GM15510 (cell line): ENCODE data around the gene H6PD.

Experiments used
- POLR2A ChIP-seq: IDR thresholded peaks from 3 replicates; pipeline ENCODE4 v1.6.1; 2011; ENCODE audit warnings: borderline replicate concordance; ENCODE audit not compliant: insufficient read length; ENCODE audit errors: extremely low read depth

The H6PD gene

DNA sequence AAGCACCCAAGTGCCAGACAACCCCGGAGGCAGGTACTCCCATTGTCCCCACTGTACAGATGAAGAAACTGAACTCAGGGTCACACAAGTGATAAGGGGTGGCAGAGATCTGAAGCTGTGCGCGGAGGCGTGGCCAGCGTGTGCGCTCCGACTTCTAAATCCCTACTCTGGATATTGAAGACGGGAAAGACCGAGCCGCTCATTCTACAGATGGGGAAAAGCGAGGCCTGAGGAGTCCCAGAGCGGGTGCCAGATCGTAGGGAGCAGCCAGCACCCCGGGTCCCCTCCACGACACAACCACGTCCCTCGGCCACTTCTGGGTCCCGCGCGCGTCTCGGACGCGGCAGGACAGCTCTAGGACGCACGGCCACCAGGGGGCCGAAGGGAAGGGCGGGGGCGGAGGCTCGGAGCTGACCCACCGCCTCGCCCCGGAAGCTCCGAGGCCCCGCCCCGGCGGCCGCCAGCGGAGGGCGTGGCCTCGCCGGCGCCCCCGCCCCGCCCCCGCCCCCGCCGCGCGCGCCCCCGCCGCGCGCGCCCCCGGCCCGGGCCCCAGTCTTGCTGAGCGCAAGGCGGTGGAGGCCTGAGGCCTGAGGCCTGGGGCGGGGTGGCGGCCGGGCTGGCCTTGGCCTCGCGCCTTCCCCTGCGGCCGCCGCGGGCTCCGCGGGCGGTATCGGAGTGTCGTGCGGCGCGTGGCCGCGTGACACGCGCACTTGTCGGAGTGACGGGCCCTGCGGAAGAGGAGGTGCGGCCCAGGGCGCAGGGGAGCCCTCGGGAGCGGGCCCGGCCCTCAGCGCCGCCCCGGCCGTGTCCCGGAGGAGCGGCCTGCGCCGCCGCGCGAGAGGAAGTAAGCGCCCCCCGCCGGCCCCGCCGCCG lies at the start of gene H6PD:
Gene H6PD (plus strand): TSS at position 552 of the 873 bp plus-strand sequence. CDS start 10,161 bp downstream, outside the sequence.
- peak; percentile 91 for TF ChIP-seq POLR2A

GRCh38 chr1:9186082-9186859 lies 48.3 kb upstream of the H6PD start:
- TF ChIP-seq POLR2A: no peak

DNA sequence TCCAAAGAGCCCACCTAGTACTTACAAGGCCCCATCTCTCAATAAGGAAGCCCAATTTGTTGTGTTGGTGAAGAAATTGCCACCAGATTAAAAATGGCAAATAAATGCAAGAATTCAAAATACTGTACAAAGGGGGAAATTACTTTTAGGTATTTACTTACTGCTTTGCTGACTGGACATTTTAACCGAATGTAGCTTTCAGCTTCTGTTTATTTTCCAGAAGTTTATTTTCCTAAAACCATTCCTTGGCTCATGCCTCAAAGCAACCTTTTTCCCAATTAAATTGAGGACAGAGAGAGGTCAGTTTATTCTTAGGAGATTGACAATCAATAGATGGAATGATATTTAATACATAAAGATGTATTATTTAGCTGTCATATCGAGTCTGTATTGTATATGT lies 47.6 kb upstream of the H6PD start:
- no peak for TF ChIP-seq POLR2A

DNA sequence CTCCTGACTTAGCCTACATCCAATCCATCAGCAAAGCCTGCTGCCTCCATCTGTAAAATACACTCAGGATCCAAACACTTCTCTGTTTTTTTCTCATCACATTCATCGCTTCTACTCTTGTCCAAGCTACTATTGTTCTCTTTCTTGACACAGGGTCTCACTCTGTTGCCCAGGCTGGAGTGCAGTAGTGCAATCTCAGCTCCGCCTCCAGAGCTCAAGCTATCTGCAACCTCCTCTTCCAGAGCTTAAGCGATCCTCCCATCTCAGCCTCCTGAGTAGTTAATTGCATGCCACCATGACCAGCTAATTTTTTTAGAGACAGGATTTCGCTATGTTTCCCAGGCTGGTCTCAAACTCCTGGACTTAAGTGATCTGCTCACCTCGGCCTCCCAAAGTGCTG lies 44.3 kb upstream of the H6PD start:
- TF ChIP-seq POLR2A: no peak

- no peak for TF ChIP-seq POLR2A
These were observed 43.3 kb upstream of the H6PD start for GRCh38 chr1:9191231-9191630.

GRCh38 chr1:9192578-9193232 lies 41.9 kb upstream of the H6PD start:
- no peak for TF ChIP-seq POLR2A

- no peak for TF ChIP-seq POLR2A
These were observed 41.3 kb upstream of the H6PD start for GRCh38 chr1:9193233-9193625.

DNA sequence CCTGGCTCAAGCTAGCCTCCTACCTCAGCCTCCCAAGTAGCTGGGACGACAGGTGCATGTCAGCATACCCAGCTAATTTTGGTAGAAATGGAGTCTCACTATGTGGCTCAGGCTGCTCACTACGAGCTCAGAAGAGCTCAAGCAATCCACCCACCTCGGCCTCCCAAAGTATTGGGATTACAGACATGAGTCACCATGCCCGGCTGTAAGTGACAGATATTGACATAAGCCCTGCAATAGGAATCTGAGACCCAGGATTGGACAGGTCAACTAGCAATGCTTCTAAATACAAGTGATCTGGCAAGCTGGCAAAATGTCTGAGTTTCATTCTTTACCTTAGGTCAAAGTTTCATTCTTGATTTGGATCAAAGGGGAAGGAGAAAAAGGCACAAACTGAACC lies 40.5 kb upstream of the H6PD start:
- no peak for TF ChIP-seq POLR2A

GRCh38 chr1:9195651-9196050 lies 38.9 kb upstream of the H6PD start:
- no peak for TF ChIP-seq POLR2A

DNA sequence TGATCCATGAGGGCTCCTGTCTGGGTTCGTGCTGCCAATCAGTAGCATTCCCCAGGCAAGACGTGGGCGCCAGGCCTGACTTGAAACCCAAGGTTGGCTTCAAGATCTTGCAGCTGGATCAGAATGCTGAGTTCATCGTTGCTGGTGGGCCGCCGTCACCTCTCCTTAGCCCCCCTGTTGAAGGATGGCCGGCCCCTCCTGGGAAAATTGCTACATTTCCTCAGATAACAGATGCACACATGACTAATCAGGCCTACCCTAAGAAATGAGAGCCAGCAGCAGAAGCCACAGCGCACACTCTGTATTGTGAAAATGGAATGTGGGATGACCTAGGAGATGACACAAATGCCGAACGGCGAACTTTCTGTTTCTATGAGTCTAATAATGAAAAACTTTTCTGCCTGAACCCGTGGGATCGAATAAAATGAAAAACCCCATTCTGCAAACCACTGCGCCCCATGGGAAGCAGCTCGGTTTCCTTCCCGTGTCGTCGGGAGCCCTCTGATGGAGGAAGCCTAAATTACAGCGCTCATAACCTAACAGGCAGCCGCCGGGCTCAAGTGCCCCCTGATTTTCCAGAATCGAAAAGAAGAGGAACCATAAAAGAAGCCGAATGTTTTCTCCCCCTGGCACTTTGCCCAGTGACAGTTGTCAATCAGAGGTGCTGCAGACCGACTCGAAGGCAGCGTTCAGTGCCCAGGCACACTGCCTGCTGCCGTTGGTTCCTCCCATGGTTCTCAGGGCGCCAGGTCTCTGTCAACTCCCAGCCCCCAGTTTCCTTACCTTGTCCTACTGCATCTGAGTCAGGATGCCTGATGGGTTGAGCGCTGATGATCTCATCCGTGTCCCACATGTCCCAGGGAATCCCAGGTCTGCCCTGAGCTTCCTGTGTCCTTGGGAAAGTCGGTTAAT lies 38.2 kb upstream of the H6PD start:
- TF ChIP-seq POLR2A: no peak

- TF ChIP-seq POLR2A: no peak
These were observed 37.1 kb upstream of the H6PD start for GRCh38 chr1:9197186-9198099.

DNA sequence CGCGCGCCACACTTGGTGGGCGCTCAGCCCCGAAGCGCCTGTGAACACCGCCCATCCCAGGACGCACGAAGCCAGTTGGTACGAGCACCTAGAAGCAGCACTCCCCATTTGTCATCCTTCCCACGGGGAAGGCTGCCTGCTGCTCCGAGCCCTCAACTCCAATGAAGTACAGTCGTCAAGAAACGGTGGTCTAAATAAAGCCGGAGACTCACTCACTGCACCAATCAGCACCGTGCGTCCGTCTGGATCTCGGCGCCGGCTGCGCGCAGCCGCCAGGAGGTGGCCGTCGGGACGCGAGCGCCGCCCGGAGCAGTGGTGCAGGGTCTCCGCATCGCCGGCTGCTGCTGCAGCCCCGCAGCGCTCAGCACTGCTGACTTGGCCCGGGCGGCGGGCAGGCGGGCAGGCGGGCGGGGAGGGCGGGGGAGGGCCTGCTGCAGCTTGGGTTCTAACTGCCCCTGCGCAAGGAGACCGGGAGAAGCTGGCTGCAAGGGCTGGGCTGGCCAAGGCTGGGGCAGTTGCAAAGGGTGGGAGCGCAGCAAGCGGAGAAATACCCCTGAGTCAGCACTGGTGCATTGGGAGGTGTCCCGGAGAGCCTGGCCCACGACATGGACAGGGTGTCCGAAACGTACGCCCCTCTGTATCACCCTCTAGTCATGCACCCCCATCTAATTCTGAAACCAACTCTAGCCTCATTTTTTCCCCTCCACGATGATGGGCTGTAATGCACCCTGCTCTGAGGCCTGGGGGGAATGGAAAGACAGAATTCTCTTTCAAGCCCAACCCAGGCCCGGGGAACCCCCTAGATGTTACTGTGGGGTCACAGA lies 35.8 kb upstream of the H6PD start:
- TF ChIP-seq POLR2A: no peak
